WERI-Rb-1 (cell line): ENCODE measurements around the gene INTS12.

Experiments used
- DNase-seq: peaks from one replicate; pipeline ENCODE4 v3.0.0-alpha.2; 2020
- H3K27ac ChIP-seq: fragments of 250-450 bp; sonication (Bioruptor Pico); 2 replicates; pipeline ENCODE4 v1.5.1; 2020; ENCODE audit warnings: mild to moderate bottlenecking, moderate library complexity
- H3K27me3 ChIP-seq: fragments of 250-450 bp; sonication (Bioruptor Pico); 2 replicates; pipeline ENCODE4 v1.5.1; 2021; ENCODE audit warnings: mild to moderate bottlenecking, low read depth, moderate library complexity; ENCODE audit not compliant: insufficient read depth, severe bottlenecking
- H3K36me3 ChIP-seq: fragments of 250-450 bp; sonication (Bioruptor Pico); 2 replicates; pipeline ENCODE4 v1.5.1; 2020; ENCODE audit warnings: mild to moderate bottlenecking, moderate library complexity
- H3K4me3 ChIP-seq: 2 replicates; pipeline ENCODE4 v1.5.1; 2011; ENCODE audit warnings: low read depth, mild to moderate bottlenecking, control low read depth, low read length
- H3K9me3 ChIP-seq: fragments of 250-450 bp; sonication (Bioruptor Pico); 2 replicates; pipeline ENCODE4 v1.5.1; 2021; ENCODE audit warnings: mild to moderate bottlenecking, moderate library complexity; ENCODE audit not compliant: severe bottlenecking
- TF ChIP-seq, protein P1 (sequence below): IDR thresholded peaks from 2 replicates; pipeline ENCODE4 v1.5.1; 2011; ENCODE audit warnings: low read depth, mild to moderate bottlenecking, control low read depth, inconsistent platforms, low read length

Gene INTS12, protein sequence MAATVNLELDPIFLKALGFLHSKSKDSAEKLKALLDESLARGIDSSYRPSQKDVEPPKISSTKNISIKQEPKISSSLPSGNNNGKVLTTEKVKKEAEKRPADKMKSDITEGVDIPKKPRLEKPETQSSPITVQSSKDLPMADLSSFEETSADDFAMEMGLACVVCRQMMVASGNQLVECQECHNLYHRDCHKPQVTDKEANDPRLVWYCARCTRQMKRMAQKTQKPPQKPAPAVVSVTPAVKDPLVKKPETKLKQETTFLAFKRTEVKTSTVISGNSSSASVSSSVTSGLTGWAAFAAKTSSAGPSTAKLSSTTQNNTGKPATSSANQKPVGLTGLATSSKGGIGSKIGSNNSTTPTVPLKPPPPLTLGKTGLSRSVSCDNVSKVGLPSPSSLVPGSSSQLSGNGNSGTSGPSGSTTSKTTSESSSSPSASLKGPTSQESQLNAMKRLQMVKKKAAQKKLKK

DNA sequence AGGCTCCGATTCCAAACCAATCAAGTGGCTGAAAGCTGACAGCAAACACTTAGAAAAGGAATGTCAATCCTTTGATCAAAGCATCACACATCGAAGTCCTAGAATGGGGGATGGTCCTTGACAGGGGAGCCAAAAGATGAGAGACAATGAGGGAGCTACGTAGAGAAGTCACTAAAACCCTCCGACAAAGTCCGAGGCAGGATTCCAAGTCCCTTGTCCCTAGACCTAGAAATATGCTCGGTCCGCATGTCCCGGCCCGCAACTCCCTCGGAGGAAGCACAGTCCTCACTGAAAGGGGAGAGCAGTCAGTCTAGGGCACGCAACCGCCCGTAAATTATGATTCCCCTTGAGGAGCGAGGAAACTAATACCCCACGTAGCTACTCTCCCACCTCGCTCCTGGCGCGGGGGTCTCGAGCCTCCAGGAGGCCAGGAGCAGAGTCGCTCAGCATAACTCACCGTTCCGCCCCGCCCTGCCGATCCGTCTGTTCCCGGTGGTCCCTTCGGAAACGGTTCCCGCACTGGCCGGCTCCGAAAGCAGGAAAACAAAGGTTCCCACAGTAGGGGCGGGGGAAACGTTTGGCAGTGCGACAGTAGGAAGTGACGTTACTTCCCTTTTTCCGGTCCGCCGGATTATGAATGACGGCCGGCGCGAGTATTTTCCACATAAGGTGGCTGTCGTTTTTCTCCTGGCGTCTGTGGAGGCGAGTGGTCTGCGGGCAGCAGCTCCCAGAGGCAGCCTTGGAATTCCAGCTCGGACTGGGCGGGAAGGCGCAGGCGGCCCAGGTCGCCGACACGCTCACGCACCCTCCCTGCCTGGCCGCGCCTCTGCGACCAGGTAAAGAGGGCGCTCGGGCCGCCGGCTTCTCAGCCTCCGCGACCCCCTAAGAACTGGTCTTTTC is at the start of gene INTS12, which contains the start of gene GSTCD:
Gene INTS12, minus strand, starts transcription at position 509 of the 900 bp plus-strand sequence. CDS start 8,684 bp downstream, outside the sequence.
Gene GSTCD, plus strand, starts transcription at position 604 of the 900 bp plus-strand sequence. CDS start 8,830 bp downstream, outside the sequence.
- H3K9me3 ChIP-seq, result no peaks in the 10 kb centered on the region
- peak within 1 kb of the TSS; percentile 95 for H3K27ac ChIP-seq
- no peaks in the 10 kb centered on the region for H3K27me3 ChIP-seq
- peaks cover 3% of the 10 kb centered on the region for H3K36me3 ChIP-seq
- TF ChIP-seq, protein P1, sequence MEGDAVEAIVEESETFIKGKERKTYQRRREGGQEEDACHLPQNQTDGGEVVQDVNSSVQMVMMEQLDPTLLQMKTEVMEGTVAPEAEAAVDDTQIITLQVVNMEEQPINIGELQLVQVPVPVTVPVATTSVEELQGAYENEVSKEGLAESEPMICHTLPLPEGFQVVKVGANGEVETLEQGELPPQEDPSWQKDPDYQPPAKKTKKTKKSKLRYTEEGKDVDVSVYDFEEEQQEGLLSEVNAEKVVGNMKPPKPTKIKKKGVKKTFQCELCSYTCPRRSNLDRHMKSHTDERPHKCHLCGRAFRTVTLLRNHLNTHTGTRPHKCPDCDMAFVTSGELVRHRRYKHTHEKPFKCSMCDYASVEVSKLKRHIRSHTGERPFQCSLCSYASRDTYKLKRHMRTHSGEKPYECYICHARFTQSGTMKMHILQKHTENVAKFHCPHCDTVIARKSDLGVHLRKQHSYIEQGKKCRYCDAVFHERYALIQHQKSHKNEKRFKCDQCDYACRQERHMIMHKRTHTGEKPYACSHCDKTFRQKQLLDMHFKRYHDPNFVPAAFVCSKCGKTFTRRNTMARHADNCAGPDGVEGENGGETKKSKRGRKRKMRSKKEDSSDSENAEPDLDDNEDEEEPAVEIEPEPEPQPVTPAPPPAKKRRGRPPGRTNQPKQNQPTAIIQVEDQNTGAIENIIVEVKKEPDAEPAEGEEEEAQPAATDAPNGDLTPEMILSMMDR, result 0 out of 2 replicates have a peak, but pooled peaks have one; percentile 2
- H3K4me3 ChIP-seq, result peak within 1 kb of the TSS; percentile 94
- DNase-seq, result peak; percentile 97

DNA sequence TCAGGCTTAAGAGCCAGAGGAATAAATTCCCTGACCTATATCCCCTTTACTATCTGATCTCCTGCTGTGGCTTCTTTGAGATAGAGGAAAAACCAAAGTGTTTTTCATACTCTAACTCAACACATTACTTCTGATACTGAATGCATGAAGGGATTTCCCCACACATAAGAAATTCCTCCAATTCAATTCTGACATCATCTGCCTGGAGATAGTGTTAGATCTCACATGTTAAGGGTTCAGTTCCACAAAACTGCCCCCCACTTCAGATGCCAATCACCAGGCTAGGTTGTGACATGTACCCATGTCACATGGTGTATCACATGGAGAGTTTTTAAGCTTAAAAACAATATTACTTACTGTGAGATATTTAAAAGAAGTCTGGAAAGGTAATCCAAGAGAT is 46.9 kb upstream of the INTS12 start:
- Histone ChIP-seq H3K36me3 (no peaks in the 10 kb centered on the region), H3K9me3 (no peaks in the 10 kb centered on the region), H3K27me3 (no peaks in the 10 kb centered on the region), H3K27ac (no peak overlapping the region), H3K4me3 (no peak overlapping the region)
- no peak for DNase-seq
- TF ChIP-seq, protein P1, result no peak

DNA sequence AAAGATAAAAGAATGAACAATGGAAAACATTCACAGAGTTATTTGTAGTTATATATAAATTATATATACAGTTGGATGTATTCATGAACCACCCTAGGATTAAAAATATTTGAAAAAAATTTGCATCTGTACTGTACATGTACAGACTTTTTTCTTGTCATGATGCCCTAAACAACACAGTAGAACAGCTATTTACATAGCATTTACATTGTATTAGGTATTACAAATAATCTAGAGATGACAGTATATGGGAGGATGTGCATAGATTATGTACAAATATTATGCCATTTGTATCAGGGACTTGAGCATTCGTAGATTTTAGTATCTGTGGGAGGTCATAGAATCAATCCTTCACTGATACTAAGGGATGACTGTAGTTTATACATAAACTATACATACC is 44.9 kb upstream of the INTS12 start:
- Histone ChIP-seq H3K27me3 (no peaks in the 10 kb centered on the region), H3K36me3 (no peaks in the 10 kb centered on the region), H3K9me3 (no peaks in the 10 kb centered on the region), H3K27ac (no peak overlapping the region), H3K4me3 (no peak overlapping the region)
- no peak for DNase-seq
- TF ChIP-seq, protein P1, result no peak

DNA sequence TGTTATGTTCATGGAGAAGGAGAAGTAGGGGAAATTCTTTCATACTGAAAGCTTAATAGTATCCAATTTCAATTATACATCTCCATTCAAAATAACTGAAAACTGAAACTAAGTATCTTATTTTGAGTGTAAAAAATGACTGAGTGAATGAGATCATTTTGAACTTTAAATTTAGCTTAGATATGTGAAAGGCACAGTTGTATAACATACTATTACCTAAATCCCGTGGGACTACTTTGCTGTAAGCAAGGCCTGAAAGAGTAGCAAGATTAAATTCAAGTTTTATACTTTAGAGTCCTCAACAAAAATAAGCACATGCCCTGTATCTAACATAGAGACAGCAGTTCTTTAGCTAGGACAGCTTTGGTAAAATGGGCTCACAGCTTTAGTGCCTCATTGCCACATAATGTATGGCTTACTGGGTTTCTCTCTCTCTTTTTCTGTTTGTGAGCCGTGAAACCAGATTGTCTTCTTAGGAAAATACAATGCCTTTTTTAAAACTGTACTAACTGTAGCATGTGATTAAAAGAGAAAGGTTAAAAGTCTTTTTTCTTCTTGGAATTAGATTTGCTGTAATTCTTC is 43.3 kb upstream of the INTS12 start:
- no peak for DNase-seq
- no peaks in the 10 kb centered on the region for H3K36me3 ChIP-seq
- H3K9me3 ChIP-seq, result no peaks in the 10 kb centered on the region
- TF ChIP-seq, protein P1, result no peak
- no peaks in the 10 kb centered on the region for H3K27me3 ChIP-seq
- no peak overlapping the region for H3K4me3 ChIP-seq
- no peak overlapping the region for H3K27ac ChIP-seq

DNA sequence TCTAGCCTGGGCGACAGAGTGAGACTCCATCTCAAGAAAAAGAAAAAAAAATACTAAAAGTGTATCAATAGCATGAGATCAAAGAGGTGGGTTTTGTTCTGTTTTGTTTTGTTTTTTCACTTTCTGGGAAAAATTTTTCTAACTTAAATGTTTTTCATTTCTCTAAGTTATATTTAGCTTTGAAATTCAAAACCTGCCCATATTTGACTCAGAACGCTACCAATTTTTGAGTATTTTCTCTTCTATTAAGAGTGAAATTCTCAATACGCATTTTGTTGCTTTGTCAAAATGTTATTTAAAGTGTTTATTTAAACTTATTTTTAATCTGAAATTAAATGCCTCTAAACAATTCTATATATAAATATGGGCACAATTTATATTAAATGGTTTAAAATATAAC is 39.7 kb upstream of the INTS12 start:
- Histone ChIP-seq H3K36me3 (no peaks in the 10 kb centered on the region), H3K9me3 (no peaks in the 10 kb centered on the region), H3K4me3 (no peak overlapping the region), H3K27ac (no peak overlapping the region), H3K27me3 (no peaks in the 10 kb centered on the region)
- TF ChIP-seq, protein P1, result no peak
- no peak for DNase-seq
